DOHH2 (cell line): ENCODE results near the gene CDK3.

Experiments used
- H3F3A ChIP-seq: fragments of 200-600 bp; sonication (generic), shearing (Covaris generic); 2 replicates; pipeline ENCODE4 v1.6.0; 2016; ENCODE audit warnings: antibody characterized with exemption, mild to moderate bottlenecking; ENCODE audit not compliant: control insufficient read depth, insufficient read depth
- H3K27ac ChIP-seq: fragments of 200-600 bp; sonication (generic); 2 replicates; pipeline ENCODE4 v1.5.1; 2014; ENCODE audit warnings: low read depth, mild to moderate bottlenecking, low read length, moderate library complexity
- H3K27me3 ChIP-seq: fragments of 200-600 bp; sonication (generic); 2 replicates; pipeline ENCODE4 v1.6.1; 2014; ENCODE audit warnings: mild to moderate bottlenecking, low read length, mixed read lengths; ENCODE audit not compliant: control insufficient read depth
- H3K36me3 ChIP-seq: fragments of 200-600 bp; sonication (generic); 2 replicates; pipeline ENCODE4 v1.6.1; 2014; ENCODE audit warnings: mild to moderate bottlenecking, low read length, moderate library complexity, mixed read lengths; ENCODE audit not compliant: control insufficient read depth
- H3K4me1 ChIP-seq: fragments of 200-600 bp; sonication (generic); 2 replicates; pipeline ENCODE4 v1.6.1; 2014; ENCODE audit warnings: mild to moderate bottlenecking, low read length, mixed read lengths; ENCODE audit not compliant: control insufficient read depth
- H3K4me2 ChIP-seq: fragments of 200-600 bp; sonication (generic); 2 replicates; pipeline ENCODE4 v1.6.0; 2014; ENCODE audit warnings: mild to moderate bottlenecking, low read length, moderate library complexity
- H3K4me3 ChIP-seq: fragments of 200-600 bp; sonication (generic); 2 replicates; pipeline ENCODE4 v1.5.1; 2014; ENCODE audit warnings: mild to moderate bottlenecking, low read length, mixed read lengths
- H3K79me2 ChIP-seq: fragments of 200-600 bp; sonication (generic); 2 replicates; pipeline ENCODE4 v1.6.1; 2014; ENCODE audit warnings: mild to moderate bottlenecking, low read length, mixed read lengths; ENCODE audit not compliant: control insufficient read depth
- H3K9me2 ChIP-seq: fragments of 200-600 bp; sonication (generic); replicated peaks from 2 replicates; pipeline ENCODE4 v1.6.1; 2014; ENCODE audit warnings: mild to moderate bottlenecking, low read length, mixed read lengths; ENCODE audit not compliant: control insufficient read depth
- H3K9me3 ChIP-seq: fragments of 200-600 bp; sonication (generic); 2 replicates; pipeline ENCODE4 v1.6.1; 2014; ENCODE audit warnings: antibody characterized with exemption, low read length, mixed read lengths; ENCODE audit not compliant: control insufficient read depth, insufficient read depth
- H4K20me1 ChIP-seq: fragments of 200-600 bp; sonication (generic); 2 replicates; pipeline ENCODE4 v1.6.0; 2014; ENCODE audit warnings: low read depth, mild to moderate bottlenecking, antibody characterized with exemption, low read length, moderate library complexity; ENCODE audit not compliant: control insufficient read depth, insufficient read depth
- EZH2phosphoT487 ChIP-seq: fragments of 200-600 bp; sonication (generic); IDR thresholded peaks from 2 replicates; pipeline ENCODE4 v1.6.1; 2017; ENCODE audit warnings: borderline replicate concordance, mild to moderate bottlenecking, antibody characterized with exemption, low read length, moderate library complexity, mixed read lengths
- TF ChIP-seq, protein P1 (sequence below): fragments of 200-600 bp; sonication (generic); IDR thresholded peaks from one replicate; pipeline ENCODE4 v1.5.1; 2014; ENCODE audit warnings: antibody characterized with exemption, mild to moderate bottlenecking, low read depth, low read length; ENCODE audit not compliant: poor library complexity, severe bottlenecking

CDK3 gene

DNA sequence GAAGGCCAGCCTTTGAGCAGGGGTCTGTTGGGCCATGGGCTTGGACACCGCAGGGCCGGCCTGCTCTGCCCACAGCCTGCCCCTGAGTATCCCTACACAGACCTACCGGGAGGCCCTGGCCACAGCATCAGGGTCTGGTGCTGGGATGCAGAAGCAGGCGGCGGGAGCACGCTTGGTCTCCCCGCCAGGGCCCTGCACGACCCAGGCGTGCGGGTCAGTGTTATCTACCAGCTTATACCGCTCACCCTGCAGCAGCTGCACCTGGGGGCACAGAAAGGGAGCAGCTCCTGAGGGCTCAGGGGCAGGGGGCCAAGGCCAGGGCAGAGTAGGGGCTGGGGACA, 17.7 kb downstream of the CDK3 start:
- Histone ChIP-seq H3K4me1 (peaks cover 7% of the 10 kb centered on the region; the same call in 1 of the 2 replicates), H3K9me3 (no peaks in the 10 kb centered on the region), H3K27ac (no peak overlapping the region)

DNA sequence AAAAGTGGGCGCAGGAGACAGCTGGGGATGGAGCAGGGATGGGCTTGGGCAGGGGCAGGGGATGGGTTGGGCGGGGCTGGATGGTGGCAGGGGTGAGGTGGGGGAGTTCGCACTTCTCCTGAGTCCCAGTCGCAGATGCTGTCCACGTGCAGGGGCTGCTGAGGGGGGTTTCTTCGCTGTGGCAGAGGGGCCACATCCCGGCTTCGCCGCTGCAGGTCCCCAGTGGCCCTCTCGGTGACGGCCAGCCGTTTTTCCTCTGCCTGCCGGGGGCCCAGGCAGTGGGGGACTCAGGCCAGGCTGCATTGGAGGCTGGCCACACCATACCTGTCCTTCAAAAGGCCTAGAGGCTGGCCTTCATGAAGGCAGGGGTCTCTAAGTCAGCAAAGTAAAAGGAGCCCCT, 18.1 kb downstream of the CDK3 start:
- H3K4me2 ChIP-seq, result no peak overlapping the region
- no peaks in the 10 kb centered on the region for H3K27me3 ChIP-seq
- H3K4me3 ChIP-seq, result no peak overlapping the region
- H3K79me2 ChIP-seq, result no peaks in the 10 kb centered on the region
- H3K4me1 ChIP-seq, result peaks cover 7% of the 10 kb centered on the region; the same call in 1 of the 2 replicates
- H3K36me3 ChIP-seq, result no peaks in the 10 kb centered on the region
- H3F3A ChIP-seq, result peaks cover 5% of the 10 kb centered on the region; the same call in 1 of the 2 replicates
- no peak overlapping the region for H3K27ac ChIP-seq
- TF ChIP-seq EZH2phosphoT487, result no peak
- TF ChIP-seq, protein P1, sequence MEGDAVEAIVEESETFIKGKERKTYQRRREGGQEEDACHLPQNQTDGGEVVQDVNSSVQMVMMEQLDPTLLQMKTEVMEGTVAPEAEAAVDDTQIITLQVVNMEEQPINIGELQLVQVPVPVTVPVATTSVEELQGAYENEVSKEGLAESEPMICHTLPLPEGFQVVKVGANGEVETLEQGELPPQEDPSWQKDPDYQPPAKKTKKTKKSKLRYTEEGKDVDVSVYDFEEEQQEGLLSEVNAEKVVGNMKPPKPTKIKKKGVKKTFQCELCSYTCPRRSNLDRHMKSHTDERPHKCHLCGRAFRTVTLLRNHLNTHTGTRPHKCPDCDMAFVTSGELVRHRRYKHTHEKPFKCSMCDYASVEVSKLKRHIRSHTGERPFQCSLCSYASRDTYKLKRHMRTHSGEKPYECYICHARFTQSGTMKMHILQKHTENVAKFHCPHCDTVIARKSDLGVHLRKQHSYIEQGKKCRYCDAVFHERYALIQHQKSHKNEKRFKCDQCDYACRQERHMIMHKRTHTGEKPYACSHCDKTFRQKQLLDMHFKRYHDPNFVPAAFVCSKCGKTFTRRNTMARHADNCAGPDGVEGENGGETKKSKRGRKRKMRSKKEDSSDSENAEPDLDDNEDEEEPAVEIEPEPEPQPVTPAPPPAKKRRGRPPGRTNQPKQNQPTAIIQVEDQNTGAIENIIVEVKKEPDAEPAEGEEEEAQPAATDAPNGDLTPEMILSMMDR, result no peak
- no peaks in the 10 kb centered on the region for H3K9me3 ChIP-seq
- no peaks in the 10 kb centered on the region for H4K20me1 ChIP-seq
- no peaks in the 10 kb centered on the region for H3K9me2 ChIP-seq

More for the DNA sequence above, 17.7 kb downstream of the CDK3 start:
- H3K9me2 ChIP-seq, result no peaks in the 10 kb centered on the region
- H3K27me3 ChIP-seq, result no peaks in the 10 kb centered on the region
- TF ChIP-seq, protein P1, result no peak
- no peak for TF ChIP-seq EZH2phosphoT487
- no peaks in the 10 kb centered on the region for H3K36me3 ChIP-seq
- no peaks in the 10 kb centered on the region for H3K79me2 ChIP-seq
- H3K4me3 ChIP-seq, result no peak overlapping the region
- H3F3A ChIP-seq, result peaks cover 5% of the 10 kb centered on the region; the same call in 1 of the 2 replicates
- H3K4me2 ChIP-seq, result no peak overlapping the region
- no peaks in the 10 kb centered on the region for H4K20me1 ChIP-seq

DNA sequence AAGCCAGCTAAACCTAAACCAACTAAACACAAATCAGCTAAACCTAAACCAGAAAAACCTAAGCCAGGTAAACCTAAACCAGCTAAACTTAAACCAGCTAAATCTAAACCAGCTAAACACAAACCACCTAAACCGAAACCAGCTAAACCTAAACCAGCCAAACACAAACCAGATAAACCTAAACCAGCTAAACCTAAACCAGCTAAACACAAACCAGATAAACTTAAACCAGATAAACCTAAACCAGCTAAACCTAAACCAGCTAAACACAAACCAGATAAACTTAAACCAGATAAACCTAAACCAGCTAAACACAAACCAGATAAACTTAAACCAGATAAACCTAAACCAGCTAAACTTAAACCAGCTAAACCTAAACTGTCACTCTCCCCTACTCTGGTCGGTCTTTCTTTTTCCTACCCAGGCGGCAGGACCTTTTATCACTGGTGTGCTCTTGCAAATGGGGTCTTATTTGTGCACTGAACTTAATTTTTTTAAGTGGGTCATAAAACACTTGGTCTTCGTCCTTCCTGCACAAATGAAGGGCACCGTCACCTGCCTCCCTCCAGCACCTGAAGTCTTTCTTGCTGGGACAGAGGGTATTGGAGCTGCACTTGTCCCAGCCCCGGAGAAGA, 19.3 kb downstream of the CDK3 start:
- Histone ChIP-seq H3K4me1 (no peaks in the 10 kb centered on the region), H3K36me3 (no peaks in the 10 kb centered on the region), H3K27ac (no peak overlapping the region), H3K9me2 (no peaks in the 10 kb centered on the region), H3K27me3 (no peaks in the 10 kb centered on the region), H3K4me3 (no peak overlapping the region), H3K4me2 (no peak overlapping the region), H3K79me2 (no peaks in the 10 kb centered on the region), H3K9me3 (no peaks in the 10 kb centered on the region), H4K20me1 (no peaks in the 10 kb centered on the region), H3F3A (peaks cover 5% of the 10 kb centered on the region; the same call in 1 of the 2 replicates)
- TF ChIP-seq EZH2phosphoT487, result no peak
- TF ChIP-seq, protein P1, result no peak
